ENCODE results near the gene ZNF516.

GRCh38 chr18:76328140-76328539, 166.9 kb downstream of the ZNF516 start:
- TF ChIP-seq SIN3A (IDR thresholded peaks at IDR 0.05; ENCODE audit: low read depth, low read length) (no peak), BACH1 (IDR thresholded peaks at IDR 0.05; ENCODE audit: borderline replicate concordance) (no peak), CTCF (IDR thresholded peaks at IDR 0.05 in 2 of 3, conservative IDR thresholded peaks at IDR 0.05 in 1 of 3; ENCODE audit: control insufficient read depth in 2 of 3, extremely low read depth in 1 of 3, insufficient read depth in 1 of 3, low read depth in 3 of 3, low read length in 3 of 3) (no peak), ZNF274 (IDR thresholded peaks at IDR 0.05; ENCODE audit: insufficient read depth, insufficient read length) (no peak), SIX5 (IDR thresholded peaks at IDR 0.05; ENCODE audit: low read depth, low read length, severe bottlenecking) (no peak), POLR2AphosphoS5 (IDR thresholded peaks at IDR 0.05; ENCODE audit: low read length) (no peak), PRDM15 (CRISPR knock-in tag; IDR thresholded peaks at IDR 0.05) (no peak), NFXL1 (IDR thresholded peaks at IDR 0.05; ENCODE audit: borderline replicate concordance) (no peak), YY1 (IDR thresholded peaks at IDR 0.05; ENCODE audit: low read depth, low read length) (no peak), EZH2 (IDR thresholded peaks at IDR 0.05; ENCODE audit: borderline replicate concordance, control insufficient read depth, low read depth, low read length) (no peak), CEBPZ (IDR thresholded peaks at IDR 0.05; ENCODE audit: low read depth, low read length) (no peak), MLLT1 (IDR thresholded peaks at IDR 0.05) (no peak), RFX5 (IDR thresholded peaks at IDR 0.05; ENCODE audit: low read depth, low read length) (no peak)
- TF ChIP-seq, protein P1, sequence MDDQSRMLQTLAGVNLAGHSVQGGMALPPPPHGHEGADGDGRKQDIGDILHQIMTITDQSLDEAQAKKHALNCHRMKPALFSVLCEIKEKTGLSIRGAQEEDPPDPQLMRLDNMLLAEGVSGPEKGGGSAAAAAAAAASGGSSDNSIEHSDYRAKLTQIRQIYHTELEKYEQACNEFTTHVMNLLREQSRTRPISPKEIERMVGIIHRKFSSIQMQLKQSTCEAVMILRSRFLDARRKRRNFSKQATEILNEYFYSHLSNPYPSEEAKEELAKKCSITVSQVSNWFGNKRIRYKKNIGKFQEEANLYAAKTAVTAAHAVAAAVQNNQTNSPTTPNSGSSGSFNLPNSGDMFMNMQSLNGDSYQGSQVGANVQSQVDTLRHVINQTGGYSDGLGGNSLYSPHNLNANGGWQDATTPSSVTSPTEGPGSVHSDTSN (IDR thresholded peaks at IDR 0.05; ENCODE audit: insufficient replicate concordance, low read depth, low read length): no peak

All from GM12878 (cell line).